RWPE1 (cell line): ENCODE results near the gene CDS2.
A peak's percentile ranks its signal among the peaks of the same experiment; 100 is the strongest.

ENCODE experiments used
- CTCF ChIA-PET: fragments of 350-600 bp; sonication (Branson Sonifier 250); formaldehyde crosslinking; extraction: SDS; loops from one replicate; lab custom pipeline; 2021; lab: Yijun Ruan, JAX
- POLR2A ChIA-PET: fragments of 400-600 bp; formaldehyde crosslinking; extraction: SDS; loops from one replicate; lab custom pipeline; 2020; ENCODE audit warnings: antibody characterized with exemption; ENCODE audit not compliant: low non-redundant PET; lab: Yijun Ruan, JAX
- DNase-seq: peaks from one replicate; pipeline ENCODE4 v3.0.0; 2012; ENCODE audit warnings: low spot score
- H3K27ac ChIP-seq: fragments of 450-650 bp; 2 replicates; pipeline ENCODE4 v1.5.1; 2017
- CTCF ChIP-seq: fragments of 450-650 bp; conservative IDR thresholded peaks from 2 replicates; pipeline ENCODE4 v1.5.1; 2017; ENCODE audit warnings: low read depth, mild to moderate bottlenecking

The CDS2 gene

GRCh38 chr20:5203380-5203779 is 76.6 kb downstream of the CDS2 start:
- ChIA-PET CTCF (interaction anchor here (1.3 kb wide), 1 partner anchor 11 kb away, joined by 4 read pairs; no protein-coding TSS in a partner anchor), POLR2A (no interaction called here)
- no peak overlapping the region for H3K27ac ChIP-seq
- TF ChIP-seq CTCF: no peak
- DNase-seq: no peak

- ChIA-PET POLR2A (interaction anchor here (0.6 kb wide), 1 partner anchor 243 kb away, joined by 4 read pairs; no protein-coding TSS in a partner anchor), CTCF (interaction anchor here (0.5 to 3.0 kb wide), 17 partner anchors 10 to 814 kb away, joined by 3 to 37 read pairs (median 4); partner anchors contain the start of gene CDS2)
- peak; percentile 97 for TF ChIP-seq CTCF
- no peak overlapping the region for H3K27ac ChIP-seq
- peak; percentile 83 for DNase-seq
These were observed 78.8 kb downstream of the CDS2 start for GRCh38 chr20:5205348-5206210.

GRCh38 chr20:5207138-5207537 is 80.3 kb downstream of the CDS2 start:
- no peak for DNase-seq
- CTCF ChIA-PET: interaction anchor here (0.7 to 1.7 kb wide), 2 partner anchors 16 to 73 kb away, joined by 3 to 9 read pairs; no protein-coding TSS in a partner anchor
- TF ChIP-seq CTCF: no peak
- H3K27ac ChIP-seq: no peak overlapping the region
- POLR2A ChIA-PET: no interaction called here

- ChIA-PET CTCF (interaction anchor here (0.5 to 1.1 kb wide), 4 partner anchors 19 to 1952 kb away, joined by 3 to 7 read pairs (median 4); no protein-coding TSS in a partner anchor), POLR2A (no interaction called here)
- TF ChIP-seq CTCF: no peak
- H3K27ac ChIP-seq: no peak overlapping the region
- no peak for DNase-seq
These were observed 85.3 kb downstream of the CDS2 start for GRCh38 chr20:5211803-5212714.

GRCh38 chr20:5212907-5213487 is 86.2 kb downstream of the CDS2 start:
- CTCF ChIA-PET: interaction anchor here (0.7 to 1.9 kb wide), 3 partner anchors 10 to 600 kb away, joined by 4 to 10 read pairs (median 7); no protein-coding TSS in a partner anchor
- DNase-seq: no peak

More at GRCh38 chr20:5212907-5213487, 86.2 kb downstream of the CDS2 start:
- no peak for TF ChIP-seq CTCF
- POLR2A ChIA-PET: no interaction called here
- no peak overlapping the region for H3K27ac ChIP-seq
